ENCODE measurements around the gene CFAP61.
"Not testable (repeated sequence)": the region's sequence is repeated elsewhere in the genome, so short reads cannot be mapped to it uniquely, and the experiment has no call there.

CFAP61 gene

GRCh38 chr20:20231528-20232298 is 179.4 kb downstream of the CFAP61 start:
- no peak overlapping the region for H3K4me3 ChIP-seq (replicated peaks; ENCODE audit: low read depth, low read length)
- TF ChIP-seq CTCF (IDR thresholded peaks at IDR 0.05; ENCODE audit: low read length, missing control alignments): no peak
- no peak for DNase-seq (ENCODE audit: low read depth)

- no peak for TF ChIP-seq CTCF (IDR thresholded peaks at IDR 0.05; ENCODE audit: low read length, missing control alignments)
- DNase-seq (ENCODE audit: low read depth): no peak
- H3K4me3 ChIP-seq (replicated peaks; ENCODE audit: low read depth, low read length): no peak overlapping the region
These were observed 180.7 kb downstream of the CFAP61 start for GRCh38 chr20:20233041-20233514.

- no peak for DNase-seq (ENCODE audit: low read depth)
- no peak for TF ChIP-seq CTCF (IDR thresholded peaks at IDR 0.05; ENCODE audit: low read length, missing control alignments)
- H3K4me3 ChIP-seq (replicated peaks; ENCODE audit: low read depth, low read length): no peak overlapping the region
These were observed 183.3 kb downstream of the CFAP61 start for GRCh38 chr20:20235681-20236080.

- peak; percentile 47 for DNase-seq (ENCODE audit: low read depth)
- H3K4me3 ChIP-seq (replicated peaks; ENCODE audit: low read depth, low read length): no peak overlapping the region
- TF ChIP-seq CTCF (IDR thresholded peaks at IDR 0.05; ENCODE audit: low read length, missing control alignments): peak; percentile 84
These were observed 185.0 kb downstream of the CFAP61 start for GRCh38 chr20:20237093-20237959.

- no peak for DNase-seq (ENCODE audit: low read depth)
- H3K4me3 ChIP-seq (replicated peaks; ENCODE audit: low read depth, low read length): no peak overlapping the region
- TF ChIP-seq CTCF (IDR thresholded peaks at IDR 0.05; ENCODE audit: low read length, missing control alignments): no peak
These were observed 189.6 kb downstream of the CFAP61 start for GRCh38 chr20:20241976-20242375.

- DNase-seq (ENCODE audit: low read depth); H3K4me3 ChIP-seq (replicated peaks; ENCODE audit: low read depth, low read length): not testable (repeated sequence)
These were observed 192.1 kb downstream of the CFAP61 start for GRCh38 chr20:20244384-20244783.

- H3K4me3 ChIP-seq (replicated peaks; ENCODE audit: low read depth, low read length): no peak overlapping the region
- DNase-seq (ENCODE audit: low read depth): no peak
- TF ChIP-seq CTCF (IDR thresholded peaks at IDR 0.05; ENCODE audit: low read length, missing control alignments): no peak
These were observed 194.8 kb downstream of the CFAP61 start for GRCh38 chr20:20246996-20247633.

Data from fibroblast of pulmonary artery (primary cell).